GM20000 (cell line): Measurements from ENCODE around the gene EPHA1.
"Not testable (repeated sequence)": the region's sequence is repeated elsewhere in the genome, so short reads cannot be mapped to it uniquely, and the experiment has no call there.

ENCODE experiments used
- DNase-seq: peaks from one replicate; pipeline ENCODE4 v3.0.0; 2012; ENCODE audit warnings: low spot score
- TF ChIP-seq, protein P1 (sequence below): IDR thresholded peaks from 2 replicates; pipeline ENCODE4 v1.5.1; 2012; ENCODE audit warnings: mild to moderate bottlenecking, control low read depth; ENCODE audit errors: extremely low read depth, missing control alignments

The EPHA1 gene

DNA sequence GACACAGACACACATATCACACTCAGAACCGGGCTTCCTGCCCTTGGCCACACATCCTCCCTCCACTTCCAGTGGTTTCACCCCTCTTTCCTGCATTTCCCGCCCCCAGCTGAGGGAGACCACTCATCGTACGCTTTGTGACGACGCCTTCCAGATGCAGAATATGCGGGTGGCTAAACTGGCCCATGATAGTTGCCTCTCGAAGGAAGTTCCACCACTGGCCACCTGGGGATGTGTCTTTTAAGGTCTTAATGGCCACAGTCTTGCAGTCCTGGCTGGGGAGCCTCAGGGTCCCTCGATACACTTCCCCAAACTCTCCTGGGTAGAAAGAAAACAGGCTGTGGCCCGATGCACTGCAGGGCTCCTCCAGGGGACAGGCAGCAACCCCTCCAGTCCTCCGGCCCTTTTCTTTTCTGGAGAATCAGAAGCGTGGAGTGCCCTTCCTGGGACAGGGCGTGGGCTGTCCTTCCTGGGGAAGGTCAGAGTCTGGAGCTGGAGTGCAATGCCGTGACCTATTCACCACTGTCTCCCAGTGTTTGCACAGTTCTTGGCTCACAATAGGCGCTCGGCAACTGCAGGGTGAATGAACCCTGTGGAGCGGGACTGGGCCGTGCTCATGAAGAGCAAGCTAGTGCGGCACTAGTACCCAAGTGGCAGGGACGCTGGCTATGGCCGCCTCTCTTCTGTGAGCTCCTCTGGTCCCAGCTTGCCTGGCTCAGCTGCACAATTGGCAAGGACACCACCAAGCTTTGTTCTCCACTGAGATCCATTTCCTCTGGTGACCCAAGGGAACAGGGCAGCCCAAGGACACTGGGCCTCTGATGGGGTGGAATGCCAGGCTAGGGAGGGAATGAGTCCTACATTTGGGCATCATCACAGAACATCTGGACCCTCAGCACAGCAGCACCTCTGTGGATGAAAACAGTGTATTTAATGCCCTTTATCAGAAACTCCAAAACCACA, 13.2 kb downstream of the EPHA1 start:
- TF ChIP-seq, protein P1, sequence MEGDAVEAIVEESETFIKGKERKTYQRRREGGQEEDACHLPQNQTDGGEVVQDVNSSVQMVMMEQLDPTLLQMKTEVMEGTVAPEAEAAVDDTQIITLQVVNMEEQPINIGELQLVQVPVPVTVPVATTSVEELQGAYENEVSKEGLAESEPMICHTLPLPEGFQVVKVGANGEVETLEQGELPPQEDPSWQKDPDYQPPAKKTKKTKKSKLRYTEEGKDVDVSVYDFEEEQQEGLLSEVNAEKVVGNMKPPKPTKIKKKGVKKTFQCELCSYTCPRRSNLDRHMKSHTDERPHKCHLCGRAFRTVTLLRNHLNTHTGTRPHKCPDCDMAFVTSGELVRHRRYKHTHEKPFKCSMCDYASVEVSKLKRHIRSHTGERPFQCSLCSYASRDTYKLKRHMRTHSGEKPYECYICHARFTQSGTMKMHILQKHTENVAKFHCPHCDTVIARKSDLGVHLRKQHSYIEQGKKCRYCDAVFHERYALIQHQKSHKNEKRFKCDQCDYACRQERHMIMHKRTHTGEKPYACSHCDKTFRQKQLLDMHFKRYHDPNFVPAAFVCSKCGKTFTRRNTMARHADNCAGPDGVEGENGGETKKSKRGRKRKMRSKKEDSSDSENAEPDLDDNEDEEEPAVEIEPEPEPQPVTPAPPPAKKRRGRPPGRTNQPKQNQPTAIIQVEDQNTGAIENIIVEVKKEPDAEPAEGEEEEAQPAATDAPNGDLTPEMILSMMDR = no peak
- DNase-seq = no peak

DNA sequence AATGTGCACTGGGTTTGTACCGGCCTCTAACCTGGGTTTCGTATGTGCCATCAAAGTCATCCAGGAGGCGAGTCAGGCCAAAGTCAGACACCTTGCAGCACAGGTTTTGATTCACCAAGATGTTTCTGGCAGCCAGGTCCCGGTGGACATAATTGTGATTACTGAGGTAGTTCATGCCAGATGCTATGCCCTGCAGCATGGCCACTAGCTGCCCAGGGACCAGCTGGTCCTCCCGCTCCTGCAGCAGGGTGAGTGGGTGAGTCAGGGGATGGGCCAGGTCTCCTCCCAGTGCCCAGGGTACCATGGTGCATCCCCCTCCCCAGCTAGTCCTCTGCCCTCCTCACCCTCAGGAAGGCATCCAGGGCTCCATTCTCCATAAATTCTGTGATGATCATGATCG, 13.9 kb downstream of the EPHA1 start:
- no peak for DNase-seq
- TF ChIP-seq, protein P1 = no peak

DNA sequence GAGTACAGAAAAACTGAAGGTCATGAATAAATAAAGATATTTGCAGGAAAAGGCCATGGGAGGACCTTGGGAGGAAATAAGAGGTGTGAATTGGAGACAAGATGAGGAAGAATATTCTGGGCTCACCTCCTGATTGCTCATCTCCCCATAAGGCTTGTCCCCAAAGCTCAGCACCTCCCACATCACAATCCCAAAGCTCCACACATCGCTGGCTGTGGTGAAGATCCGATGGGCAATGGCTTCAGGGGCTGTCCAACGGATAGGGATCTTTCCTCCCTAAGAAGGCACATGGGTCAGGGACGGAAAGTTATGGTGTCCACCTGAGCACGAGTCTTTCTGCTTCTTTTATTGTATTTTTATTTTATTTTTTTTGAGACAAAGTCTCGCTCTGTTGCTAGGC, 14.6 kb downstream of the EPHA1 start:
- TF ChIP-seq, protein P1 = no peak
- no peak for DNase-seq

DNA sequence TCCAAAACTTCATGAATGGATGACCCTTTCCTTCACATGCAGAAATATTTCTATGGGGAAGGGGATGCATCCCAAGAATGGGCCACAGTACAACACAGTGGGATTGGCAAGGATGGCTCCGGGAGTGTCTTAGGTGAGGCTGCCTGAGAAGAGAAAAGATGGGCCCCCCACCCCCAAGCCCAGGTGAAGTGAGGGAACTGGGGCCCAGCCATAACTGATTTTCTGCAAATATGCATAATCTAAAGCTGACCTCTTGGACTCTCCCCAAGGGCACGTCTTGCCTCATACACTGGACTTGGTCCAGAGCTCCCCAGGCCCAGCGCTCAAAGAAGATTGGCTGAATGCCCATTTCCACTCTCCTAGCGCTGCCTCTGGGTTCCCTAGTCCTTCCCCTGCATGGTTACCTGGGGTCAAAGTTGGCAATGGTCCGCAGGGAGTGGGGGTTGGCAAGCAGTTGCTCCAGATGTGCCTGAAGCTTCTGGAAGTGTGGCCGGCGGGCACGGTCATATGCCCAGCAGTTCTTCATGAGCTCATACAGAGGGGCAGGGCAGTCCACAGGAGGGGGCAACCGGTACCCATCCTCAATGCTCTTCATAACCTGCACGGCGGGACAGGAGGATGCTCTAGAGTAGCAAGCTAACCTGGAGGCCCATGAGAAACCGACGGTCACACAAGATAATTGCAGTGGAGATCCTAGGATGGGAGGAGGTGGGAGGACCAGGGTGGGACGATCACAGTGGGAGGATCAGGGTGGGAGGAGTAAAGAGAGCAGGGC, 15.2 kb downstream of the EPHA1 start:
- TF ChIP-seq, protein P1 = no peak
- no peak for DNase-seq

DNA sequence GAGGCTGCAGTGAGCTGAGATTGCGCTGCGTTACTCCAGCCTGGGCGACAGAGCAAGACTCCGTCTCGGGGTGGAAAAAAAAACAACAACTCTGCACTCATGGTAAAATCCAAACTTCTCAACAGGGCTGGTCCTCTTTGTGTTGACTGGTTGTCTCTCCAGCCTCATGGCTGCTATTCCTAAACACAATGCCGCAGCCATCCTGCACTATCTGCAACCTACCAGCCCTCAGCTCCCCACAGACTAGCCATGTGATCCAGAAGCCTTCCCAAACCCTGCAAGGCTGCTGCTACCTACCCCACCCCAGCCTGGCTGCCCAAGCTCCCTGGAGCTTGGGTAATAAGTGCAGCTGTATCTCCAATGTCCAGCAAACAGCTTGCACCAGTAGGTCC, 15.8 kb downstream of the EPHA1 start:
- no peak for DNase-seq
- TF ChIP-seq, protein P1 = no peak

DNA sequence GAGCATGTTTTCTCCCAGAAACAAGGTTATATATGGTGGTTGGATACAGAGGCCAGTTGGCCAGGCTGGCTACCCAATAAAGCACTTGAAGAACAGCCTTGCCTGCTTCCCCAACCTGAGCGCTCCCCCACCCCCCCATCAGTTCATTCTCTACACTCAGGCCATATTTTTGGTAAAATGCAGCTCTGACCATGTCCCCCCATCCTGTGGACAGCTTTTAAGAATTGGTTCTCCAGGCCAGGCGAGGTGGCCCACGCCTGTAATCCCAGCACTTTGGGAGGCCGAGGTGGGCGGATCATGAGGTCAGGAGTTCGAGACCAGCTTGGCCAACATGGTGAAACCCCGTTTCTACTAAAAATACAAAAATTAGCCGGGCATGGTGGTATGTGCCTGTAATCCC, 16.2 kb downstream of the EPHA1 start:
- DNase-seq = not testable (repeated sequence)

DNA sequence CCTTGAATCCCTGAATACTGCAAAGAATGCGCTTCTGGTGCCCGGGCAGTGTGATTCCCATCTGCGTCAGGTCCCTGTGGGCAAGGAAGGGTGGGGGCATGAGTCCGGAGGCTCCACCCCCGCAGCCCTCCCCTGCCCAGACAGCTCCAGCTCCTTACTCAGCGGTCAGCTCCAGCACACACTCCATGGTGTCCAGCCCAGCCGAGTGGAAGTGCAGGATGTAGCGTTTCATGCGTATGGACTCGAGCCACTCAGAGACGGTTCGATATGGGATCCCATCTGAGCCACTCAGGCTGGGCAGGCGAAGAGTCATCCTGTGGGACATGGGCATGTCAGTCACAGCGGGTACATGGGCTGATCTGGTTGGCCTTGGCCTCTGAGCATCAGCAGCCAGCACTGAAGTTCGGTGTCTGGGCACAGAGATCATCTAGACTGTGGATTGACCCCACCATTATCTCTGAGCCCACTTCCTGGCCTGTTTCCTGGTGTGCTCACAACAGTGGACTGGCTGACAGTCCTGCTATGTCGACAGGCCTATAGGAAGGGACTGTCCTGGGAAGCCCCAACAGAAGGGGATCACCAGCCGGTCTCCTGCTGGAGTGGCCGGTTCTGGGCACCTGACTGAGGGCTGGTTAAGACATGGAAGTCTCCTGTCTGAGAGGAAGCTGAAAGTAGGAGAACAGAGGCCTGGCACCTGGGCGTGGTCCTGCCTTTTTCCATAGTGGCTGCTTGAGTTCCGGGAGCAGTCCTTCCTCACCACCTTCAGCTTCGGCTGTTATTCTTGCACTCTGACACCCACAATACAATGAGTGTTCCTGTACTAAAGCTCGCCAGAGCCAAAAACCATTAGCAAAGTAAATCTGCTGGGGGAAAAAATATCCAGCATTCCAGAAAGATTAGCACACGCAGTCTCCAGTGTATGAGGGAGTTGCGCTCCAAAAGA, 16.9 kb downstream of the EPHA1 start:
- TF ChIP-seq, protein P1 = no peak
- no peak for DNase-seq
